ENCODE measurements around the gene E2F4.

- TF ChIP-seq, protein P1, sequence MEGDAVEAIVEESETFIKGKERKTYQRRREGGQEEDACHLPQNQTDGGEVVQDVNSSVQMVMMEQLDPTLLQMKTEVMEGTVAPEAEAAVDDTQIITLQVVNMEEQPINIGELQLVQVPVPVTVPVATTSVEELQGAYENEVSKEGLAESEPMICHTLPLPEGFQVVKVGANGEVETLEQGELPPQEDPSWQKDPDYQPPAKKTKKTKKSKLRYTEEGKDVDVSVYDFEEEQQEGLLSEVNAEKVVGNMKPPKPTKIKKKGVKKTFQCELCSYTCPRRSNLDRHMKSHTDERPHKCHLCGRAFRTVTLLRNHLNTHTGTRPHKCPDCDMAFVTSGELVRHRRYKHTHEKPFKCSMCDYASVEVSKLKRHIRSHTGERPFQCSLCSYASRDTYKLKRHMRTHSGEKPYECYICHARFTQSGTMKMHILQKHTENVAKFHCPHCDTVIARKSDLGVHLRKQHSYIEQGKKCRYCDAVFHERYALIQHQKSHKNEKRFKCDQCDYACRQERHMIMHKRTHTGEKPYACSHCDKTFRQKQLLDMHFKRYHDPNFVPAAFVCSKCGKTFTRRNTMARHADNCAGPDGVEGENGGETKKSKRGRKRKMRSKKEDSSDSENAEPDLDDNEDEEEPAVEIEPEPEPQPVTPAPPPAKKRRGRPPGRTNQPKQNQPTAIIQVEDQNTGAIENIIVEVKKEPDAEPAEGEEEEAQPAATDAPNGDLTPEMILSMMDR (IDR thresholded peaks at IDR 0.05): no peak
- TF ChIP-seq POLR2AphosphoS5 (IDR thresholded peaks at IDR 0.05) (no peak), POLR2A (IDR thresholded peaks at IDR 0.05) (no peak)
These were observed 15.3 kb upstream of the E2F4 start for GRCh38 chr16:67176662-67177061.
